Mesendoderm (in vitro differentiated cells): ENCODE results near the gene ARSG.
"Not testable (repeated sequence)": the region's sequence is repeated elsewhere in the genome, so short reads cannot be mapped to it uniquely, and the experiment has no call there.

Source experiments
- DNase-seq: peaks from one replicate; pipeline ENCODE4 v3.0.0; 2013
- H2AK5ac ChIP-seq: 2 replicates; pipeline ENCODE4 v1.6.1; 2013; ENCODE audit warnings: low read length, inconsistent platforms
- H2BK120ac ChIP-seq: 2 replicates; pipeline ENCODE4 v1.6.1; 2013; ENCODE audit warnings: low read depth, mild to moderate bottlenecking, low read length, moderate library complexity, mixed read lengths
- H2BK15ac ChIP-seq: replicated peaks from 2 replicates; pipeline ENCODE4 v1.6.1; 2013; ENCODE audit warnings: low read depth, mild to moderate bottlenecking, moderate library complexity
- H2BK5ac ChIP-seq: 2 replicates; pipeline ENCODE4 v1.6.1; 2013; ENCODE audit warnings: low read length, inconsistent platforms
- H3K18ac ChIP-seq: 2 replicates; pipeline ENCODE4 v1.6.1; 2013; ENCODE audit warnings: mild to moderate bottlenecking, low read length, mixed read lengths
- H3K23ac ChIP-seq: one replicate; pipeline ENCODE4 v1.6.1; 2013; ENCODE audit warnings: low read length
- H3K27ac ChIP-seq: 2 replicates; pipeline ENCODE4 v1.5.1; 2013; ENCODE audit warnings: low read depth, mild to moderate bottlenecking, inconsistent platforms, low read length, moderate library complexity
- H3K27me3 ChIP-seq: 2 replicates; pipeline ENCODE4 v1.6.1; 2013; ENCODE audit warnings: low read length, control low read depth, mild to moderate bottlenecking, inconsistent platforms; ENCODE audit not compliant: insufficient read depth, poor library complexity
- H3K36me3 ChIP-seq: 2 replicates; pipeline ENCODE4 v1.6.1; 2013; ENCODE audit warnings: low read length, inconsistent platforms; ENCODE audit not compliant: control insufficient read depth, insufficient read depth
- H3K4ac ChIP-seq: one replicate; pipeline ENCODE4 v1.6.1; 2013; ENCODE audit warnings: low read depth, mild to moderate bottlenecking, low read length, moderate library complexity
- H3K4me1 ChIP-seq: 2 replicates; pipeline ENCODE4 v1.6.1; 2013; ENCODE audit warnings: low read depth, low read length, inconsistent platforms; ENCODE audit not compliant: control insufficient read depth
- H3K4me2 ChIP-seq: 2 replicates; pipeline ENCODE4 v1.6.1; 2013; ENCODE audit warnings: low read length
- H3K4me3 ChIP-seq: 2 replicates; pipeline ENCODE4 v1.5.1; 2013; ENCODE audit warnings: mild to moderate bottlenecking, low read length
- H3K56ac ChIP-seq: one replicate; pipeline ENCODE4 v1.6.1; 2013; ENCODE audit warnings: low read length
- H3K79me1 ChIP-seq: 2 replicates; pipeline ENCODE4 v1.6.1; 2013; ENCODE audit warnings: low read length, inconsistent platforms
- H3K79me2 ChIP-seq: 2 replicates; pipeline ENCODE4 v1.6.1; 2013; ENCODE audit warnings: mild to moderate bottlenecking, low read length; ENCODE audit not compliant: control insufficient read depth, insufficient read depth
- H3K9ac ChIP-seq: 2 replicates; pipeline ENCODE4 v1.6.1; 2013; ENCODE audit warnings: low read length, inconsistent platforms
- H4K5ac ChIP-seq: one replicate; pipeline ENCODE4 v1.6.1; 2013; ENCODE audit warnings: low read length
- H4K8ac ChIP-seq: one replicate; pipeline ENCODE4 v1.6.1; 2013; ENCODE audit warnings: low read depth, mild to moderate bottlenecking, control low read depth, low read length, moderate library complexity
- WGBS: extraction: QIAGEN DNeasy Blood & Tissue Kit; methylation state at CpG from one replicate; pipeline ENCODE4 v1.1.7; 2013; ENCODE audit warnings: low lambda C conversion rate, missing lambda C conversion rate; ENCODE audit not compliant: insufficient coverage; ENCODE audit errors: extremely low coverage; 5-methylcytosine and 5-hydroxymethylcytosine counted together

ARSG gene

DNA sequence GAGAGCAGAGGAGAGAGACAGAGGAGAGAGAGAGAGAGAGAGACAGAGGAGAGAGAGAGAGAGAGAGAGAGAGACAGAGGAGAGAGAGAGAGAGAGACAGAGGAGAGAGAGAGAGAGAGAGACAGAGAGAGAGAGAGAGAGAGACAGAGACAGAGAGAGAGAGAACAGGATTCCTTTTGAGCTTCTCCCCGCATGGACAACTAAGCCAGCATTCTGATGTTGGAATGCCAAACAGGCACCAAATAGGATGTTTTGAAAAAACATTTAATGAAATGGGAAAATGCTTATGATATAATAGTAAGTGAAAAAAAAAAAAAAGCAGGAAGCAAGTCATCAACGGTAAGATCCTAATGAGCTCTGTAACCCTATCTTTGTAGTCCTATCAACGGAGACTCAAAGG is 60.7 kb downstream of the ARSG start:
- H3K36me3 ChIP-seq: no peaks in the 10 kb centered on the region
- H2BK15ac ChIP-seq: no peak overlapping the region
- no CpG with 5 or more reads among the region's 3 CpGs for WGBS
- H4K8ac ChIP-seq: no peak overlapping the region
- H3K79me1 ChIP-seq: no peaks in the 10 kb centered on the region
- H3K4me1 ChIP-seq: no peaks in the 10 kb centered on the region
- no peak overlapping the region for H4K5ac ChIP-seq
- no peak overlapping the region for H3K4ac ChIP-seq
- H3K27ac ChIP-seq: no peak overlapping the region
- no peak overlapping the region for H2AK5ac ChIP-seq
- no peak overlapping the region for H3K18ac ChIP-seq
- no peak overlapping the region for H3K9ac ChIP-seq
- peak overlapping the region; percentile 0 for H3K56ac ChIP-seq
- no peaks in the 10 kb centered on the region for H3K79me2 ChIP-seq
- no peak for DNase-seq
- H2BK120ac ChIP-seq: no peak overlapping the region
- H3K23ac ChIP-seq: no peak overlapping the region
- H3K27me3 ChIP-seq: no peaks in the 10 kb centered on the region
- no peak overlapping the region for H3K4me3 ChIP-seq
- H3K4me2 ChIP-seq: no peak overlapping the region
- no peak overlapping the region for H2BK5ac ChIP-seq

DNA sequence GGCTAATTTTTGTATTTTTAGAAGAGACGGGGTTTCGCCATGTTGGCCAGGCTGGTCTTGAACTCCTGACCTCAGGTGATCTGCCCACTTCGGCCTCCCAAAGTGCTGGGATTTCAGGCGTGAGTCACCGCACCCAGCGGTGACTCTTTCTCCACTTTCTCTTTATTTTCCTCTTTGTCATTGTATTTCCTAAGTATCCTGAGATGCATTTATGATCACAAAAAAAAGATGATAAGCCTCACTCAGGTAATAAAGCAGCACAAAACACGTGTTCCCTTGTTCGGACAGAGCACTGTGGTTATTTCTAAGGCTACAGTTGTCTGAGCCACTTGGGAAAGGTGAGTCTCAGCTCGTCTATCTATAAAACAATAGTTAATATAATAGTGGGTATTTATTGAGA is 61.4 kb downstream of the ARSG start:
- not testable (repeated sequence) for H3K9ac ChIP-seq

DNA sequence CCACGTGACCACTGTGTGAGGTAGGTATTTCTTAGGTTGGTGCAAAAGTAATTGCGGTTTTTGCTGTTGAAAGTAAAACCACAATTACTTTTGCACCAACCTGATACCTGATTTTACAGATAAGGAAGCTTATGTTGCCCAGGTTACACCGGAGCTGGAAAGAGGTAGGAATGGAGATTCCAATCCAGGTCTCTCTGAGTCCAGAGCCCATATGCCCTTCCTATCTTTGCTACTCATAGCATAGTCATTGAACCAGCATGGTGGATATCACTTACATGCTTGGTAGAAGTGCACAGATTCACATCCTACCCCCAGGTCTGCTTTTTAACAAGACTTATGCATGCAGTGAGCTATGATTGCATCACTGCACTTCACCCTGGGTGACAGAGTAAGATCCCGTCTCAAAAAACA is 61.8 kb downstream of the ARSG start:
- H4K8ac ChIP-seq: no peak overlapping the region
- no peak overlapping the region for H2AK5ac ChIP-seq
- H3K27ac ChIP-seq: no peak overlapping the region
- H2BK5ac ChIP-seq: no peak overlapping the region
- no peak overlapping the region for H2BK15ac ChIP-seq
- H3K18ac ChIP-seq: no peak overlapping the region
- no peaks in the 10 kb centered on the region for H3K36me3 ChIP-seq
- no peak overlapping the region for H4K5ac ChIP-seq
- no peak for DNase-seq
- no peak overlapping the region for H3K9ac ChIP-seq
- H3K4me1 ChIP-seq: no peaks in the 10 kb centered on the region
- no CpG with 5 or more reads among the region's 4 CpGs for WGBS
- no peak overlapping the region for H3K23ac ChIP-seq
- H3K79me1 ChIP-seq: no peaks in the 10 kb centered on the region
- H3K4ac ChIP-seq: no peak overlapping the region
- H3K79me2 ChIP-seq: no peaks in the 10 kb centered on the region
- H3K27me3 ChIP-seq: no peaks in the 10 kb centered on the region
- no peak overlapping the region for H2BK120ac ChIP-seq
- H3K56ac ChIP-seq: no peak overlapping the region
- no peak overlapping the region for H3K4me2 ChIP-seq
- no peak overlapping the region for H3K4me3 ChIP-seq

More for the DNA sequence above, 61.4 kb downstream of the ARSG start:
- H3K27ac ChIP-seq, H3K79me2 ChIP-seq, H3K18ac ChIP-seq, H4K8ac ChIP-seq, H2AK5ac ChIP-seq, H3K4me2 ChIP-seq, H2BK15ac ChIP-seq, H4K5ac ChIP-seq, H3K56ac ChIP-seq, H3K27me3 ChIP-seq, H2BK120ac ChIP-seq, H3K23ac ChIP-seq, H2BK5ac ChIP-seq, H3K4me3 ChIP-seq, DNase-seq, H3K36me3 ChIP-seq, H3K4me1 ChIP-seq, H3K79me1 ChIP-seq, H3K4ac ChIP-seq: not testable (repeated sequence)
- no CpG with 5 or more reads among the region's 9 CpGs for WGBS

DNA sequence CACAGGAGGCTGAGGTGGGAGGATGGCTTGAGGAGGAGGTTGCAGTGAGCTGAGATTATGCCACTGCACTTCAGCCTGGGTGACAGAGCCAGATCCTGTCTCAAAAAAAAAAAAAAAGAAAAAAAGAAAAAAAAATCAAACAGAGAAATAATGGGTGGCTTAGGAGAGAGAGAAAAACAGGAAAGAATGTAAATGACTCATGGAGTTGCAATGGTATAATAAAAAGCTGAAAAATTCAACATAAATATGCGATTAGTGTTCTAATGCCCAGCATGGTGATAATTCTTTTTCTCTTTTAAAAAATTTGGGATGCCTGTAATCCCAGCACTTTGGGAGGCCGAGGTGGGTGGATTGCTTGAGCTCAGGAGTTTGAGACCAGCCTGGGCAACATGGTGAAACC is 63.0 kb downstream of the ARSG start:
- H4K5ac ChIP-seq, H3K36me3 ChIP-seq, H3K18ac ChIP-seq, DNase-seq, H3K9ac ChIP-seq, H2BK5ac ChIP-seq, H3K56ac ChIP-seq, H3K4me3 ChIP-seq, H3K4ac ChIP-seq, H4K8ac ChIP-seq, H3K27me3 ChIP-seq, H3K79me1 ChIP-seq, H3K79me2 ChIP-seq, H2AK5ac ChIP-seq, H3K4me1 ChIP-seq, H3K27ac ChIP-seq, H3K23ac ChIP-seq, H2BK15ac ChIP-seq, H3K4me2 ChIP-seq, H2BK120ac ChIP-seq: not testable (repeated sequence)
- no CpG with 5 or more reads among the region's 2 CpGs for WGBS

- H3K9ac ChIP-seq, H3K4me2 ChIP-seq, H4K5ac ChIP-seq, H3K18ac ChIP-seq, H2BK15ac ChIP-seq, H3K27ac ChIP-seq, DNase-seq, H3K36me3 ChIP-seq, H2AK5ac ChIP-seq, H3K79me1 ChIP-seq, H2BK120ac ChIP-seq, H4K8ac ChIP-seq, H3K79me2 ChIP-seq, H3K56ac ChIP-seq, H3K4me3 ChIP-seq, H3K27me3 ChIP-seq, H3K4me1 ChIP-seq, H3K4ac ChIP-seq, H2BK5ac ChIP-seq: not testable (repeated sequence)
- WGBS: no CpG with 5 or more reads among the region's 5 CpGs
- peak overlapping the region; percentile 24 for H3K23ac ChIP-seq
Measured at GRCh38 chr17:68355108-68355507, 63.8 kb downstream of the ARSG start.

DNA sequence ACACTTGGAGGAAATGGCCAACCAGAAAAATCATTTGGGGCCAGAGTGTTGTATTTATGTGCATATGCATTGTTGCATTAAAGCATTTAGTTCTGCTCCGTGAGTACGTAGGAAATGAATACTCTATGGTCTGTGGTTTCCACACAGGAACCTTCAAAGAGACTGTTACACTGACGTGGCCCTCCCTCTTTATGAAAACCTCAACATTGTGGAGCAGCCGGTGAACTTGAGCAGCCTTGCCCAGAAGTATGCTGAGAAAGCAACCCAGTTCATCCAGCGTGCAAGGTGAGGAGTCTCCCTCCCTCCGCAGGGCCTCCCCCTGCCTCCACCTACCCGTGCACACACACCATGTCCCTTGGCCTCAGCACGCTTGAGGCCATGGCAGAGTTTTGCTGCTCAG is 65.2 kb downstream of the ARSG start:
- no peaks in the 10 kb centered on the region for H3K79me1 ChIP-seq
- H3K18ac ChIP-seq: no peak overlapping the region
- no peak overlapping the region for H3K4me3 ChIP-seq
- no peak overlapping the region for H2BK5ac ChIP-seq
- H2BK15ac ChIP-seq: no peak overlapping the region
- H3K79me2 ChIP-seq: no peaks in the 10 kb centered on the region
- H2BK120ac ChIP-seq: no peak overlapping the region
- no peak overlapping the region for H3K27ac ChIP-seq
- H3K27me3 ChIP-seq: no peaks in the 10 kb centered on the region
- H2AK5ac ChIP-seq: no peak overlapping the region
- no peak overlapping the region for H3K23ac ChIP-seq
- H3K4ac ChIP-seq: no peak overlapping the region
- H3K56ac ChIP-seq: no peak overlapping the region
- H4K5ac ChIP-seq: no peak overlapping the region
- H3K9ac ChIP-seq: no peak overlapping the region
- H4K8ac ChIP-seq: no peak overlapping the region
- no CpG with 5 or more reads among the region's 8 CpGs for WGBS
- H3K4me2 ChIP-seq: no peak overlapping the region
- no peaks in the 10 kb centered on the region for H3K36me3 ChIP-seq
- no peaks in the 10 kb centered on the region for H3K4me1 ChIP-seq
- DNase-seq: no peak
